Measurements from ENCODE around the gene CALCR.

DNA sequence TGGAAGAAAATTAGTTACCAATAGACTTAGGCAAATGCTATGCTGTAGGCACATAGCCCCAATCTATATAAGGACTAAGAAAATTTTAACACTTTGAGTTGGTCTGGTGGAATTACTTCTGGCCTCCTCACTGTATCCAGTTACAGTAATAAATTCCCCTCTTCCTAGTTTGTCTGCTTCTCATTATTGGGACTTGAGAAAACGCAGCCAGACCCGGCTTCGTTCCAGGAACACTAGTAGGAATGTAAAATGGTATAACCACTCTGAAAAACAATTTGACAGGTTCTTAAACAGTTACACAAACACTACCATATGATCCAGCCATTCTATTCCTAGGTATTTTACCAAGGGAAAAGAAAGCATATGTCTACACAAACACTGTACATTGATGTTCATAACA, 192.2 kb downstream of the CALCR start:
- TF ChIP-seq, protein P1, sequence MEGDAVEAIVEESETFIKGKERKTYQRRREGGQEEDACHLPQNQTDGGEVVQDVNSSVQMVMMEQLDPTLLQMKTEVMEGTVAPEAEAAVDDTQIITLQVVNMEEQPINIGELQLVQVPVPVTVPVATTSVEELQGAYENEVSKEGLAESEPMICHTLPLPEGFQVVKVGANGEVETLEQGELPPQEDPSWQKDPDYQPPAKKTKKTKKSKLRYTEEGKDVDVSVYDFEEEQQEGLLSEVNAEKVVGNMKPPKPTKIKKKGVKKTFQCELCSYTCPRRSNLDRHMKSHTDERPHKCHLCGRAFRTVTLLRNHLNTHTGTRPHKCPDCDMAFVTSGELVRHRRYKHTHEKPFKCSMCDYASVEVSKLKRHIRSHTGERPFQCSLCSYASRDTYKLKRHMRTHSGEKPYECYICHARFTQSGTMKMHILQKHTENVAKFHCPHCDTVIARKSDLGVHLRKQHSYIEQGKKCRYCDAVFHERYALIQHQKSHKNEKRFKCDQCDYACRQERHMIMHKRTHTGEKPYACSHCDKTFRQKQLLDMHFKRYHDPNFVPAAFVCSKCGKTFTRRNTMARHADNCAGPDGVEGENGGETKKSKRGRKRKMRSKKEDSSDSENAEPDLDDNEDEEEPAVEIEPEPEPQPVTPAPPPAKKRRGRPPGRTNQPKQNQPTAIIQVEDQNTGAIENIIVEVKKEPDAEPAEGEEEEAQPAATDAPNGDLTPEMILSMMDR (conservative IDR thresholded peaks at IDR 0.05; ENCODE audit: low read length) = no peak
- TF ChIP-seq EZH2phosphoT487 (IDR thresholded peaks at IDR 0.05; ENCODE audit: borderline replicate concordance, low read depth, low read length) = no peak
